H1 (cell line): Measurements from ENCODE around the gene MACF1. TPM values are rescaled to one million over a fixed set of nuclear protein-coding genes. Genes with fewer than 3 reads are reported as not detected.

Experiments
- ASH2L ChIP-seq: fragments of 200-600, 300-600 bp; sonication (generic); IDR thresholded peaks from one replicate; pipeline ENCODE4 v1.7.1; 2017; ENCODE audit warnings: low read length
- ATF2 ChIP-seq: IDR thresholded peaks from 2 replicates; pipeline ENCODE4 v1.6.1; 2012; ENCODE audit warnings: low read length, inconsistent platforms
- EP300 ChIP-seq, 2 experiments: IDR thresholded peaks; 1 replicate in 1 of 2; 2 replicates in 1 of 2; pipeline ENCODE4 v1.6.1; 2011 to 2012; ENCODE audit warnings: low read depth in 2 of 2, low read length in 2 of 2, mild to moderate bottlenecking in 2 of 2, borderline replicate concordance in 1 of 2, inconsistent platforms in 1 of 2, moderate library complexity in 1 of 2
- GTF2F1 ChIP-seq: IDR thresholded peaks from 2 replicates; pipeline ENCODE4 v1.6.1; 2012; ENCODE audit warnings: low read depth, low read length, improper control_type of control experiment, borderline replicate concordance
- KDM5A ChIP-seq: fragments of 200-600 bp; IDR thresholded peaks from 2 replicates; pipeline ENCODE4 v1.7.1; 2012; ENCODE audit warnings: mild to moderate bottlenecking, low read length, inconsistent platforms, mixed read lengths
- polyA plus RNA-seq, 7 experiments: library from polyadenylated mRNA; depleted of rRNA in 3 of 7; stranded (reverse) in 5 of 7; unstranded in 2 of 7; fragments of >200 nt in 5 of 7; fragments of 200-250 nt in 2 of 7; gene quantifications; 1 replicate in 5 of 7; 2 replicates in 1 of 7; 4 replicates in 1 of 7; pipeline versions ENCODE4 v1.2.1 to v1.2.3, GENCODE V29; 2011 to 2013; ENCODE audit warnings: missing spikeins in 2 of 7, mixed read lengths in 2 of 7
- total RNA-seq: library from RNA; stranded (reverse); fragmentation: NEBNext Ultra II Directional; extraction: Animal tissue kit (Norgen Biotek cat#: 25700); gene quantifications from 2 replicates; pipeline ENCODE4 v1.2.1, GENCODE V29; 2021
- TF ChIP-seq, protein P1 (sequence below): IDR thresholded peaks from 2 replicates; pipeline ENCODE4 v1.6.1; 2012; ENCODE audit warnings: inconsistent platforms

MACF1 gene
- total and polyA plus RNA-seq, 2 of the 8 experiments (the other 6 are each of a cell fraction or from before 2014, with no cell fraction given): 59.8 to 285 TPM

DNA sequence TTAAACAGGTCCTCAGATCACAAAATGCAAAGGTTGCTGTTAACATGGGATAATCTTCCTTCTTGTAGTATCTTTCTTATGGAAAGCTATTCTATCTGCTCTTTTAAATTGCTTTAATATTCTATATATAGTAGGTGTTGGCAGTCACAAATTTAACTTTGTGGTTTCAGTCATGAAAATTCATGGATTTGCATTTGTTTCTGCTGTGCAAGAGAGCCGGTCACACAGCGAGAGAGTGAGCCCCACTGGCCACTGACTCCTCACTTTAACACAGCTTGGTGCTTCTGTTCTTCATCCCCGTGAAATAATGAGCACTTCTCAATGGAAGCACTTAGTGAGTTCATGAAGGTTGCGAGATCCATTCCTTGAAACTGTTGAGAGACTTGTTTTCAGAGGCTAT is 268.8 kb downstream of the MACF1 start (continued):
- no peak for TF ChIP-seq ATF2
- TF ChIP-seq, protein P1, sequence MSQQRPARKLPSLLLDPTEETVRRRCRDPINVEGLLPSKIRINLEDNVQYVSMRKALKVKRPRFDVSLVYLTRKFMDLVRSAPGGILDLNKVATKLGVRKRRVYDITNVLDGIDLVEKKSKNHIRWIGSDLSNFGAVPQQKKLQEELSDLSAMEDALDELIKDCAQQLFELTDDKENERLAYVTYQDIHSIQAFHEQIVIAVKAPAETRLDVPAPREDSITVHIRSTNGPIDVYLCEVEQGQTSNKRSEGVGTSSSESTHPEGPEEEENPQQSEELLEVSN: no peak
- TF ChIP-seq GTF2F1: no peak
- no peak for TF ChIP-seq ASH2L
- no peak for TF ChIP-seq KDM5A
- TF ChIP-seq EP300 (IDR thresholded peaks at IDR 0.05; ENCODE audit: borderline replicate concordance in 1 of 2, low read depth in 2 of 2, low read length in 2 of 2): no peak
